Activated CD4-positive, CD25-positive, alpha-beta regulatory T cell treated with anti-CD3 and anti-CD28 coated beads, Interleukin-2, amount 50 U/mL, for 72 hours (primary cell): ENCODE results near the gene ZBTB39.
"Not testable (repeated sequence)": the region's sequence is repeated elsewhere in the genome, so short reads cannot be mapped to it uniquely, and the experiment has no call there.

ENCODE experiments used
- DNase-seq: peaks from one replicate; pipeline ENCODE4 v3.0.0; 2021

Gene ZBTB39

GRCh38 chr12:57031138-57031725 lies 24.9 kb upstream of the ZBTB39 start:
- DNase-seq: no peak

GRCh38 chr12:57029457-57029856 lies 23.1 kb upstream of the ZBTB39 start:
- DNase-seq: no peak

- no peak for DNase-seq
These were observed 21.4 kb upstream of the ZBTB39 start for GRCh38 chr12:57027805-57028153.

GRCh38 chr12:57027011-57027804 lies 20.9 kb upstream of the ZBTB39 start:
- no peak for DNase-seq

- no peak for DNase-seq
These were observed 18.9 kb upstream of the ZBTB39 start for GRCh38 chr12:57025196-57025595.

GRCh38 chr12:57022324-57022723 lies 16.0 kb upstream of the ZBTB39 start:
- not testable (repeated sequence) for DNase-seq

- DNase-seq: no peak
These were observed 13.8 kb upstream of the ZBTB39 start for GRCh38 chr12:57019983-57020719.

GRCh38 chr12:57018906-57019305 lies 12.6 kb upstream of the ZBTB39 start:
- no peak for DNase-seq

- DNase-seq: not testable (repeated sequence)
These were observed 12.0 kb upstream of the ZBTB39 start for GRCh38 chr12:57018353-57018752.

GRCh38 chr12:57016348-57016747 lies 10.0 kb upstream of the ZBTB39 start, which contains the start of gene TAC3:
Gene TAC3, minus strand, starts transcription at chr12:57016529. Its CDS starts 732 bp downstream, at chr12:57015797.
- no peak for DNase-seq

GRCh38 chr12:57012600-57013465 lies 6.5 kb upstream of the ZBTB39 start:
- DNase-seq: no peak

GRCh38 chr12:57011438-57012424 lies 5.4 kb upstream of the ZBTB39 start:
- DNase-seq: no peak

GRCh38 chr12:57010627-57011247 lies 4.4 kb upstream of the ZBTB39 start:
- DNase-seq: no peak

- DNase-seq: no peak
These were observed 3.7 kb upstream of the ZBTB39 start for GRCh38 chr12:57009949-57010626.

GRCh38 chr12:57008178-57008577 lies 1.8 kb upstream of the ZBTB39 start:
- no peak for DNase-seq

- DNase-seq: no peak
These were observed 596 bp upstream of the ZBTB39 start for GRCh38 chr12:57006809-57007475.

GRCh38 chr12:57004651-57005050 lies 1.7 kb downstream of the ZBTB39 start:
- no peak for DNase-seq

GRCh38 chr12:57003395-57003794 lies 3.0 kb downstream of the ZBTB39 start:
- no peak for DNase-seq

- DNase-seq: peak; percentile 72
These were observed 4.9 kb downstream of the ZBTB39 start for GRCh38 chr12:57001448-57001906.

GRCh38 chr12:57000393-57000792 lies 6.0 kb downstream of the ZBTB39 start:
- DNase-seq: no peak
